HEK293 (cell line): ENCODE data around the gene PLEKHJ1.

Experiments used
- CTCF ChIP-seq: fragments of 450-650 bp; formaldehyde crosslinking; IDR thresholded peaks from 2 replicates; pipeline ENCODE4 v1.5.1; 2016; ENCODE audit warnings: missing biosample characterization, missing genetic modification characterization
- GLIS1 ChIP-seq: fragments of 450-650 bp; formaldehyde crosslinking; IDR thresholded peaks from 2 replicates; pipeline ENCODE4 v1.5.1; 2016; ENCODE audit warnings: missing biosample characterization, missing genetic modification characterization
- ZBTB7A ChIP-seq: fragments of 450-650 bp; formaldehyde crosslinking; IDR thresholded peaks from 2 replicates; pipeline ENCODE4 v1.5.1; 2016; ENCODE audit warnings: low read depth, missing biosample characterization, missing genetic modification characterization
- ZBTB8A ChIP-seq: fragments of 450-650 bp; formaldehyde crosslinking; IDR thresholded peaks from 2 replicates; pipeline ENCODE4 v1.5.1; 2016; ENCODE audit warnings: missing biosample characterization, missing genetic modification characterization
- ZFP37 ChIP-seq: fragments of 450-650 bp; formaldehyde crosslinking; IDR thresholded peaks from 2 replicates; pipeline ENCODE4 v1.5.1; 2016; ENCODE audit warnings: missing biosample characterization, missing genetic modification characterization
- ZNF274 ChIP-seq, 2 experiments: fragments of 200-500 bp in 1 of 2; fragments of 450-650 bp in 1 of 2; sonication (Bioruptor generic) in 1 of 2; formaldehyde crosslinking in 1 of 2; IDR thresholded peaks; 2 replicates each; pipeline versions ENCODE4 v1.5.1 to v1.6.1; 2014 to 2016; ENCODE audit warnings: borderline replicate concordance in 1 of 2, inconsistent platforms in 1 of 2, low read length in 1 of 2, missing biosample characterization in 1 of 2, missing genetic modification characterization in 1 of 2
- ZNF311 ChIP-seq: fragments of 450-650 bp; formaldehyde crosslinking; IDR thresholded peaks from 2 replicates; pipeline ENCODE4 v1.5.1; 2017; ENCODE audit warnings: missing biosample characterization, missing genetic modification characterization, borderline replicate concordance
- ZNF398 ChIP-seq: fragments of 450-650 bp; formaldehyde crosslinking; IDR thresholded peaks from 2 replicates; pipeline ENCODE4 v1.5.1; 2017; ENCODE audit warnings: missing biosample characterization, missing genetic modification characterization
- ZNF48 ChIP-seq: fragments of 450-650 bp; formaldehyde crosslinking; IDR thresholded peaks from 2 replicates; pipeline ENCODE4 v1.5.1; 2016; ENCODE audit warnings: missing biosample characterization, missing genetic modification characterization
- ZNF544 ChIP-seq: fragments of 450-650 bp; formaldehyde crosslinking; IDR thresholded peaks from 2 replicates; pipeline ENCODE4 v1.5.0; 2017; ENCODE audit warnings: missing biosample characterization, missing genetic modification characterization
- ZNF585B ChIP-seq: fragments of 450-650 bp; formaldehyde crosslinking; IDR thresholded peaks from 2 replicates; pipeline ENCODE4 v1.5.1; 2016; ENCODE audit warnings: missing biosample characterization, missing genetic modification characterization

- TF ChIP-seq CTCF (no peak), ZNF311 (no peak), ZNF48 (tag by site-specific recombination) (no peak), ZNF544 (tag by site-specific recombination) (no peak), ZNF585B (tag by site-specific recombination) (no peak), ZBTB8A (tag by site-specific recombination) (no peak), ZNF398 (tag by site-specific recombination) (no peak), ZNF274 (IDR thresholded peaks at IDR 0.05; ENCODE audit: low read length) (no peak), ZNF274 (tag by site-specific recombination; IDR thresholded peaks at IDR 0.05; ENCODE audit: borderline replicate concordance) (no peak), GLIS1 (tag by site-specific recombination) (no peak), ZBTB7A (no peak; the same call in 1 of the 2 replicates), ZFP37 (tag by site-specific recombination) (no peak)
Observed at GRCh38 chr19:2237051-2237868, 1.1 kb upstream of the PLEKHJ1 start.
